KOPT-K1 (cell line): ENCODE results near the gene GTF2A1.

Experiments
- H3K27ac ChIP-seq: fragments of 200-600 bp; sonication (generic); 2 replicates; pipeline ENCODE4 v1.5.1; 2016; ENCODE audit warnings: antibody characterized with exemption, mild to moderate bottlenecking, low read depth, low read length; ENCODE audit not compliant: poor library complexity, severe bottlenecking
- H3K36me3 ChIP-seq: fragments of 200-600 bp; sonication (generic); 2 replicates; pipeline ENCODE4 v1.5.1; 2017; ENCODE audit warnings: antibody characterized with exemption, mild to moderate bottlenecking, low read length, moderate library complexity; ENCODE audit not compliant: insufficient read depth
- H3K9me3 ChIP-seq: fragments of 200-600 bp; sonication (generic); 2 replicates; pipeline ENCODE4 v1.5.1; 2017; ENCODE audit warnings: antibody characterized with exemption, low read length, mild to moderate bottlenecking; ENCODE audit not compliant: insufficient read depth, poor library complexity, severe bottlenecking

The GTF2A1 gene

GRCh38 chr14:81147140-81147897, 73.4 kb downstream of the GTF2A1 start:
- Histone ChIP-seq H3K27ac (peak overlapping the region; percentile 22), H3K36me3 (peaks cover 22% of the 10 kb centered on the region), H3K9me3 (no peaks in the 10 kb centered on the region)

GRCh38 chr14:81144824-81145603, 75.7 kb downstream of the GTF2A1 start:
- Histone ChIP-seq H3K9me3 (no peaks in the 10 kb centered on the region), H3K27ac (no peak overlapping the region), H3K36me3 (peaks cover 22% of the 10 kb centered on the region)

GRCh38 chr14:81143793-81144192, 77.0 kb downstream of the GTF2A1 start:
- Histone ChIP-seq H3K36me3 (peaks cover 22% of the 10 kb centered on the region), H3K9me3 (no peaks in the 10 kb centered on the region), H3K27ac (no peak overlapping the region)

GRCh38 chr14:81141426-81141825, 79.3 kb downstream of the GTF2A1 start:
- H3K36me3 ChIP-seq: peaks cover 22% of the 10 kb centered on the region
- H3K9me3 ChIP-seq: no peaks in the 10 kb centered on the region
- H3K27ac ChIP-seq: no peak overlapping the region

- Histone ChIP-seq H3K27ac (no peak overlapping the region), H3K36me3 (peaks cover 11% of the 10 kb centered on the region), H3K9me3 (peaks cover 20% of the 10 kb centered on the region)
Observed at GRCh38 chr14:81138429-81138828, 82.3 kb downstream of the GTF2A1 start.

- H3K27ac ChIP-seq: no peak overlapping the region
- H3K9me3 ChIP-seq: peaks cover 24% of the 10 kb centered on the region
- H3K36me3 ChIP-seq: no peaks in the 10 kb centered on the region
Observed at GRCh38 chr14:81137316-81137715, 83.4 kb downstream of the GTF2A1 start.

- H3K27ac ChIP-seq: no peak overlapping the region
- H3K9me3 ChIP-seq: peaks cover 24% of the 10 kb centered on the region
- H3K36me3 ChIP-seq: no peaks in the 10 kb centered on the region
Observed at GRCh38 chr14:81133400-81133799, 87.4 kb downstream of the GTF2A1 start.

- peaks cover 30% of the 10 kb centered on the region for H3K9me3 ChIP-seq
- no peaks in the 10 kb centered on the region for H3K36me3 ChIP-seq
- H3K27ac ChIP-seq: no peak overlapping the region
Observed at GRCh38 chr14:81132468-81132867, 88.3 kb downstream of the GTF2A1 start.

GRCh38 chr14:81129242-81129641, 91.5 kb downstream of the GTF2A1 start:
- Histone ChIP-seq H3K27ac (no peak overlapping the region), H3K9me3 (peaks cover 35% of the 10 kb centered on the region), H3K36me3 (peaks cover 14% of the 10 kb centered on the region; the same call in 1 of the 2 replicates)

- peaks cover 14% of the 10 kb centered on the region; the same call in 1 of the 2 replicates for H3K36me3 ChIP-seq
- H3K27ac ChIP-seq: no peak overlapping the region
- H3K9me3 ChIP-seq: peaks cover 25% of the 10 kb centered on the region
Observed at GRCh38 chr14:81127785-81128184, 93.0 kb downstream of the GTF2A1 start.

GRCh38 chr14:81125536-81125935, 95.2 kb downstream of the GTF2A1 start:
- H3K9me3 ChIP-seq: peaks cover 25% of the 10 kb centered on the region
- peaks cover 14% of the 10 kb centered on the region; the same call in 1 of the 2 replicates for H3K36me3 ChIP-seq
- no peak overlapping the region for H3K27ac ChIP-seq
